KMS-11 (cell line): ENCODE data around the gene TEX101.

Experiments
- H2AFZ ChIP-seq: fragments of 200-600 bp; sonication (generic); 2 replicates; pipeline ENCODE4 v1.6.1; 2016; ENCODE audit warnings: antibody characterized with exemption, mixed run types, low read depth
- H3K27ac ChIP-seq: fragments of 200-600 bp; sonication (generic); 2 replicates; pipeline ENCODE4 v1.6.1; 2016; ENCODE audit warnings: mild to moderate bottlenecking, mixed run types
- H3K27me3 ChIP-seq: fragments of 200-600 bp; sonication (generic); 2 replicates; pipeline ENCODE4 v1.6.1; 2017; ENCODE audit warnings: mild to moderate bottlenecking, low read depth, mixed run types, moderate library complexity; ENCODE audit not compliant: insufficient read depth
- H3K36me3 ChIP-seq: fragments of 200-600 bp; sonication (generic); 2 replicates; pipeline ENCODE4 v1.6.1; 2017; ENCODE audit warnings: mild to moderate bottlenecking, mixed run types; ENCODE audit not compliant: insufficient read depth
- H3K4me1 ChIP-seq: fragments of 200-600 bp; sonication (generic); 2 replicates; pipeline ENCODE4 v1.6.1; 2016; ENCODE audit warnings: mild to moderate bottlenecking, low read depth, mixed run types; ENCODE audit not compliant: poor library complexity, severe bottlenecking
- H3K4me2 ChIP-seq: fragments of 200-600 bp; sonication (generic); 2 replicates; pipeline ENCODE4 v1.7.0; 2016; ENCODE audit warnings: mild to moderate bottlenecking, mixed run types
- H3K4me3 ChIP-seq: fragments of 200-600 bp; sonication (generic); IDR thresholded peaks from 2 replicates; pipeline ENCODE4 v1.6.1; 2017; ENCODE audit warnings: low read depth, low read length, mixed read lengths; ENCODE audit not compliant: insufficient read depth
- H3K79me2 ChIP-seq: fragments of 200-600 bp; sonication (generic); 2 replicates; pipeline ENCODE4 v1.6.1; 2016; ENCODE audit warnings: low read depth, mixed run types; ENCODE audit not compliant: insufficient read depth
- H3K9ac ChIP-seq: fragments of 200-600 bp; sonication (generic); 2 replicates; pipeline ENCODE4 v1.6.1; 2016; ENCODE audit warnings: mild to moderate bottlenecking, mixed run types
- H4K20me1 ChIP-seq: fragments of 200-600 bp; sonication (generic); 2 replicates; pipeline ENCODE4 v1.6.1; 2016; ENCODE audit warnings: mild to moderate bottlenecking, mixed run types; ENCODE audit not compliant: insufficient read depth
- CTCF ChIP-seq: fragments of 200-600 bp; sonication (generic); conservative IDR thresholded peaks from 2 replicates; pipeline ENCODE4 v1.6.1; 2017; ENCODE audit warnings: low read depth, mild to moderate bottlenecking, antibody characterized with exemption, low read length, moderate library complexity, mixed read lengths

Gene TEX101

GRCh38 chr19:43423779-43424178 is 9.1 kb downstream of the TEX101 start:
- H2AFZ ChIP-seq = no peak overlapping the region
- no peak for TF ChIP-seq CTCF
- H3K27ac ChIP-seq = no peak overlapping the region
- H3K79me2 ChIP-seq = no peaks in the 10 kb centered on the region
- no peak overlapping the region for H3K4me2 ChIP-seq
- H3K4me1 ChIP-seq = no peaks in the 10 kb centered on the region
- no peak overlapping the region for H3K4me3 ChIP-seq
- H3K27me3 ChIP-seq = no peaks in the 10 kb centered on the region
- no peak overlapping the region for H3K9ac ChIP-seq
- no peaks in the 10 kb centered on the region for H3K36me3 ChIP-seq
- no peaks in the 10 kb centered on the region for H4K20me1 ChIP-seq

- no peaks in the 10 kb centered on the region for H3K79me2 ChIP-seq
- no peak overlapping the region for H3K27ac ChIP-seq
- H3K27me3 ChIP-seq = no peaks in the 10 kb centered on the region
- no peak overlapping the region for H3K9ac ChIP-seq
- H3K36me3 ChIP-seq = no peaks in the 10 kb centered on the region
- H4K20me1 ChIP-seq = no peaks in the 10 kb centered on the region
- no peak overlapping the region for H3K4me3 ChIP-seq
- H3K4me1 ChIP-seq = no peaks in the 10 kb centered on the region
- 0 out of 2 replicates have a peak overlapping the region, but pooled peaks have one; percentile 15 for H2AFZ ChIP-seq
- 0 out of 2 replicates have a peak, but pooled peaks have one; percentile 31 for TF ChIP-seq CTCF
- no peak overlapping the region for H3K4me2 ChIP-seq
These were observed 11.1 kb downstream of the TEX101 start for GRCh38 chr19:43425567-43426392.

- H4K20me1 ChIP-seq = no peaks in the 10 kb centered on the region
- no peak overlapping the region for H3K4me2 ChIP-seq
- no peak for TF ChIP-seq CTCF
- H3K4me1 ChIP-seq = no peaks in the 10 kb centered on the region
- no peak overlapping the region for H3K4me3 ChIP-seq
- H3K9ac ChIP-seq = no peak overlapping the region
- H3K27ac ChIP-seq = no peak overlapping the region
- no peaks in the 10 kb centered on the region for H3K36me3 ChIP-seq
- no peaks in the 10 kb centered on the region for H3K27me3 ChIP-seq
- no peaks in the 10 kb centered on the region for H3K79me2 ChIP-seq
- H2AFZ ChIP-seq = no peak overlapping the region
These were observed 14.7 kb downstream of the TEX101 start for GRCh38 chr19:43429395-43429794.

- Histone ChIP-seq H3K4me3 (no peak overlapping the region), H3K27ac (no peak overlapping the region), H3K36me3 (no peaks in the 10 kb centered on the region), H3K4me1 (no peaks in the 10 kb centered on the region), H3K4me2 (no peak overlapping the region), H3K27me3 (no peaks in the 10 kb centered on the region), H3K79me2 (no peaks in the 10 kb centered on the region), H3K9ac (no peak overlapping the region), H2AFZ (no peak overlapping the region), H4K20me1 (no peaks in the 10 kb centered on the region)
- TF ChIP-seq CTCF = 0 out of 2 replicates have a peak, but pooled peaks have one; percentile 18
These were observed 15.5 kb downstream of the TEX101 start for GRCh38 chr19:43430142-43430710.
